Measurements from ENCODE around the gene GPSM1. TPM values are rescaled to one million over a fixed set of nuclear protein-coding genes. Genes with fewer than 3 reads are reported as not detected.
A peak's percentile ranks its signal among the peaks of the same experiment; 100 is the strongest.

The GPSM1 gene
- total RNA-seq, 4 donors from 2014 or later: 10.0 to 14.9 (median 13.0) TPM

DNA sequence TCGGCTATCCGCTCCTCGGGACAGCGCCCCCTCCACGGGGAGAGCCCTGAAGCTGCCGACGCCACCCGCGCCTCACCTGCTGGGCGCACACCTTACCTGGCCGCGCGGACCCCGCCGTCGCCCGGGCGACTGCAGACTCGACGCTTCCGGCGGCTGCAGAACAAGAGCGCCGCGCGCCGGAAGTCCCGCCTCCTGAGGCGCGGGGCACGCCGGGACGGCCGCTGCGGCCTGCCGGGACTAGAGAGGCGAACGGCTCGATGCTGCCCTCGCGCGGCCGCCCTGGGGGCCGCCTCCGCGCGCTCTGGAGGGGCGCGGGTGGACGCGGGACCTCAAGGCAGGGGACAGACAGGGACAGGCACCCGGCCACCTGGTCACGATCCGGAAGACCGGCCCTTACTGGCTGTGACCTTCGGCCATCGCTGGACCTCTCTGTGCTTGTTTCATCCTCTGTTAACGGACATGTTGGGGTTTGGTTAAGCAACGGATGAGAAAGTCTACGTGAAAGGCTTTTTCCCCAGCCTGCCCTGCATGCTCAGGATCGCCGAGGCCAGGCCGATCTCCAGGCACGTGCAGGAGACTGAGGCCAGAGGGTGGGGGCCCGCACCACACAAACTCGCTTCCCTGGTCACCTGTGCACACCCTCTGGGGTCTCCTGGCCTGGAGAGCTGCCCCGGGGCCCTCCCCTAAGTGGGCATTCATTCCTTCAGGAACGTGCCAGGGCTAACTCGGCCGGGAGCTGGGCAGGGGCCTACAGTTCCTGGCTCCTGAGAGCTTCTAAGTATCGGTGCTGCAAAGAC is 72.9 kb downstream of the GPSM1 start, which contains the start of gene SNAPC4:
Gene SNAPC4 (minus strand): TSS at position 133 of the 797 bp plus-strand sequence. CDS start 1,742 bp downstream, outside the sequence.
- no peaks in the 10 kb centered on the region for H3K9me3 ChIP-seq
- TF ChIP-seq POLR2AphosphoS5 (IDR thresholded peaks at IDR 0.05): peak; percentile 40
- peak; percentile 52 to 73 for TF ChIP-seq POLR2A (IDR thresholded peaks at IDR 0.05)
- no peak for TF ChIP-seq EP300 (IDR thresholded peaks at IDR 0.05)
- TF ChIP-seq, protein P1, sequence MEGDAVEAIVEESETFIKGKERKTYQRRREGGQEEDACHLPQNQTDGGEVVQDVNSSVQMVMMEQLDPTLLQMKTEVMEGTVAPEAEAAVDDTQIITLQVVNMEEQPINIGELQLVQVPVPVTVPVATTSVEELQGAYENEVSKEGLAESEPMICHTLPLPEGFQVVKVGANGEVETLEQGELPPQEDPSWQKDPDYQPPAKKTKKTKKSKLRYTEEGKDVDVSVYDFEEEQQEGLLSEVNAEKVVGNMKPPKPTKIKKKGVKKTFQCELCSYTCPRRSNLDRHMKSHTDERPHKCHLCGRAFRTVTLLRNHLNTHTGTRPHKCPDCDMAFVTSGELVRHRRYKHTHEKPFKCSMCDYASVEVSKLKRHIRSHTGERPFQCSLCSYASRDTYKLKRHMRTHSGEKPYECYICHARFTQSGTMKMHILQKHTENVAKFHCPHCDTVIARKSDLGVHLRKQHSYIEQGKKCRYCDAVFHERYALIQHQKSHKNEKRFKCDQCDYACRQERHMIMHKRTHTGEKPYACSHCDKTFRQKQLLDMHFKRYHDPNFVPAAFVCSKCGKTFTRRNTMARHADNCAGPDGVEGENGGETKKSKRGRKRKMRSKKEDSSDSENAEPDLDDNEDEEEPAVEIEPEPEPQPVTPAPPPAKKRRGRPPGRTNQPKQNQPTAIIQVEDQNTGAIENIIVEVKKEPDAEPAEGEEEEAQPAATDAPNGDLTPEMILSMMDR (IDR thresholded peaks at IDR 0.05): peak in 3 of 4 experiments; percentile 89 to 99 (median 91)
- peak within 1 kb of the TSS; percentile 67 to 86 for H3K4me3 ChIP-seq
- ATAC-seq: peak; percentile 91
- H3K4me1 ChIP-seq: peaks cover 0 to 28% (median 15%) of the 10 kb centered on the region in 3 donors
- H3K36me3 ChIP-seq: peaks cover 0 to 67% of the 10 kb centered on the region in 2 donors
- no CpG with 5 or more reads among the region's 71 CpGs for WGBS, 2 donors (ENCODE audit: low coverage in 1 of 2)
- peak within 1 kb of the TSS in 3 of 4 donors; percentile 29 to 74 (median 56) for H3K27ac ChIP-seq
- no peaks in the 10 kb centered on the region for H3K27me3 ChIP-seq

DNA sequence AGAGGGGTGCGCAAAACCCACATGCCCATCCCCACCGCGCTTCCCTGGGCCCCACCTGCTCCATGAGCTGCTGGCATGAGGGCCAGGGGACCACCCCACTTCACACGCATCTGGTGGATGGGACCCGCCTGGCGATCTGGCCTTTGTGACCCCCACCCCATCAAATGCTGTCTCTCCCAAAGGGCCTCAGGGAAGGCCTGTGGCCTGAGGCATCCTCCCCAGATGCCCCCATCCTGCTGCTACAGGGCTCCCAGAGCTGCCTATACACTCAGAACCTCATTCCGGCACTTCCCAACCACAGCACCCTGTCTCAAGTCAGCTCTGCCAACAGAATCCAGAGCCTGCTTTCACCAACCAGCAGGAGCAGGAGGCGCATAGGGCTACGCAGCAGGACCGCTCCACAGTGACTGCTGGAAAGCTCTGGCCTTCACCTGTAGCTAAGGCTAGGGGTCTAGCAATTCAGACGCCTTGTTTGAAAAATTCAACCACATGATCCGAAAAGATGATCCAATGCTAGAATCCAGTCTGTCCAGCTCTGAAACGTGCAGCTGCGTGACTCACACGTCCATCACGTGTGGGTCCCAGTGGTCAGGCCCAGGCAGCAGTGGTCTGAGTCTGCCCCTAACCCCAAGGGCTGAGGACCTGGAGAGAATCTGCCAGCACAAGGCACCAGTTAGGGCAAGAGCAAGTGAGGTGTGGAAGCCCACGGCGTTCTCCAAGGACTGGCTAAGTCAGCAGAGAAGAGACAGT is 74.0 kb downstream of the GPSM1 start:
- no peak for ATAC-seq
- TF ChIP-seq POLR2AphosphoS5 (IDR thresholded peaks at IDR 0.05): no peak
- TF ChIP-seq, protein P1 (IDR thresholded peaks at IDR 0.05): no peak
- TF ChIP-seq POLR2A (IDR thresholded peaks at IDR 0.05): no peak
- no peak for TF ChIP-seq EP300 (IDR thresholded peaks at IDR 0.05)
- Histone ChIP-seq H3K9me3 (no peaks in the 10 kb centered on the region), H3K27me3 (no peaks in the 10 kb centered on the region), H3K4me1 (peaks cover 0 to 28% (median 15%) of the 10 kb centered on the region in 3 donors), H3K36me3 (peaks cover 0 to 67% of the 10 kb centered on the region in 2 donors), H3K4me3 (no peak overlapping the region), H3K27ac (no peak overlapping the region)
- WGBS, 2 donors (ENCODE audit: low coverage in 1 of 2): 89% methylated on average over 6 of the region's 18 CpGs; no CpG with 5 or more reads in 1 of the 2 donors

DNA sequence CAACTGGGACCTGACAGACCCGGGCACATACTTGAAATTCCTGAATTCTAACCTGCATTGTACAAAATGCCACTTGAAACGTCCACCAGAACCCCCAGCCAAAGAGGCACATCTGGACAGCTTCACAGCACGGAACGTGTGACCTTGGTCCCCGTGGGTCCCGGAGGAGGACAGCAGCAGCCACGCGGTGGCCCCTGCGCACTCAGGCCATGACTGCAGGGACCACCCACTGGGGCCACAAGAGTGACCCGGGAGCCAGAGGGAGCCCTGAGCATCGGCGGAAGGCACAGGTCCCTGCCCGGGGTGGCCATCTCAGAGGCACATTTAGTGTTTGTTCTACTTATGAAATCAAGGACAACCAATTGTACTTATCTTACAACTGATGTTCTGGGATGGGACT is 74.7 kb downstream of the GPSM1 start:
- no peak for TF ChIP-seq POLR2A (IDR thresholded peaks at IDR 0.05)
- no peak overlapping the region for H3K27ac ChIP-seq
- peaks cover 0 to 28% (median 15%) of the 10 kb centered on the region in 3 donors for H3K4me1 ChIP-seq
- no peaks in the 10 kb centered on the region for H3K27me3 ChIP-seq
- peaks cover 0 to 67% of the 10 kb centered on the region in 2 donors for H3K36me3 ChIP-seq
- 60% methylated on average over 4 of the region's 13 CpGs; no CpG with 5 or more reads in 1 of the 2 donors for WGBS, 2 donors (ENCODE audit: low coverage in 1 of 2)
- H3K9me3 ChIP-seq: no peaks in the 10 kb centered on the region
- H3K4me3 ChIP-seq: no peak overlapping the region
- no peak for ATAC-seq

DNA sequence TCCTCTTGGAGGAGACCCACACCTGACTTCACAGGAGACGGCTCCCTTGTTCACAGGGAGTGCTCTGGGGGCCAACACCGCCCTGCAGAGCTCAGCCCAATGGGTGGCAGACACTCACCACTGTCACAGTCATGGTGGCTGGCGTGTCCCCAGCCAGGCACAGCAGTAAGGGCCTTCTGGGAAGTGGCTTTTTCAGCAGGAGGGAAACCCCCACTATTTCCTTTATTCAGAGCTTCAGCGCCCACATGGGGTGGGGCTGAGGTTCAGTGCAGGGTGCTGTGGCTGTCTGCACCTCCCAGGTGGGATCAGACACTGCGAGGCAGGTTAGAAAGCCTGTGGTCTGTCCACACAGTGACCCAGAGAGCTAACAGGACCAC is 76.2 kb downstream of the GPSM1 start:
- H3K36me3 ChIP-seq: peaks cover 0 to 63% of the 10 kb centered on the region in 2 donors
- no peak for ATAC-seq
- H3K4me1 ChIP-seq: peaks cover 0 to 23% (median 13%) of the 10 kb centered on the region in 3 donors
- TF ChIP-seq POLR2AphosphoS5 (IDR thresholded peaks at IDR 0.05): no peak
- TF ChIP-seq, protein P1 (IDR thresholded peaks at IDR 0.05): no peak
- no peak for TF ChIP-seq POLR2A (IDR thresholded peaks at IDR 0.05)
- no peak for TF ChIP-seq EP300 (IDR thresholded peaks at IDR 0.05)
- H3K27me3 ChIP-seq: no peaks in the 10 kb centered on the region
- no peak overlapping the region for H3K27ac ChIP-seq
- no peaks in the 10 kb centered on the region for H3K9me3 ChIP-seq
- 100% methylated on average over 1 of the region's 5 CpGs; no CpG with 5 or more reads in 1 of the 2 donors for WGBS, 2 donors (ENCODE audit: low coverage in 1 of 2)
- no peak overlapping the region for H3K4me3 ChIP-seq
